Stimulated activated memory B cell treated with anti-CD40 and anti-IgM and Interleukin-4, amounts not matched to agents 10 μg/mL and 1 μg/mL and 100 μg/mL, for 72 hours (primary cell): ENCODE data around the gene OST4.

Experiments
- ATAC-seq: fragments of 150-1000 bp; cut with Tn5 transposase; 2 replicates; pipeline ENCODE4 v1.10.0; 2021
- H3K27ac Mint-ChIP-seq: one replicate; pipeline ENCODE4 v1.8.0; 2022; ENCODE audit warnings: mild to moderate bottlenecking, mixed read lengths
- H3K27me3 Mint-ChIP-seq: one replicate; pipeline ENCODE4 v1.8.0; 2022; ENCODE audit warnings: mixed read lengths
- H3K36me3 Mint-ChIP-seq: one replicate; pipeline ENCODE4 v1.8.0; 2022; ENCODE audit warnings: mixed read lengths
- H3K4me1 Mint-ChIP-seq: one replicate; pipeline ENCODE4 v1.8.0; 2022; ENCODE audit warnings: mixed read lengths
- H3K4me3 Mint-ChIP-seq: one replicate; pipeline ENCODE4 v1.8.0; 2022; ENCODE audit warnings: mild to moderate bottlenecking, moderate library complexity, mixed read lengths
- H3K9me3 Mint-ChIP-seq: one replicate; pipeline ENCODE4 v1.8.0; 2022; ENCODE audit warnings: mixed read lengths

Gene OST4

GRCh38 chr2:27038012-27038411, 33.4 kb downstream of the OST4 start:
- peaks cover 71% of the 10 kb centered on the region for H3K36me3 Mint-ChIP-seq

GRCh38 chr2:27033253-27033852, 38.1 kb downstream of the OST4 start:
- no peak for ATAC-seq
- peaks cover 37% of the 10 kb centered on the region for H3K4me1 Mint-ChIP-seq
- H3K36me3 Mint-ChIP-seq, result peaks cover 52% of the 10 kb centered on the region
- H3K27me3 Mint-ChIP-seq, result no peaks in the 10 kb centered on the region
- peak overlapping the region; percentile 93 for H3K27ac Mint-ChIP-seq
- no peaks in the 10 kb centered on the region for H3K9me3 Mint-ChIP-seq
- H3K4me3 Mint-ChIP-seq, result peak overlapping the region; percentile 95

More at GRCh38 chr2:27038012-27038411, 33.4 kb downstream of the OST4 start:
- no peaks in the 10 kb centered on the region for H3K27me3 Mint-ChIP-seq
- peaks cover 63% of the 10 kb centered on the region for H3K4me1 Mint-ChIP-seq
- no peak for ATAC-seq
- H3K4me3 Mint-ChIP-seq, result no peak overlapping the region
- no peaks in the 10 kb centered on the region for H3K9me3 Mint-ChIP-seq
- peak overlapping the region; percentile 37 for H3K27ac Mint-ChIP-seq

DNA sequence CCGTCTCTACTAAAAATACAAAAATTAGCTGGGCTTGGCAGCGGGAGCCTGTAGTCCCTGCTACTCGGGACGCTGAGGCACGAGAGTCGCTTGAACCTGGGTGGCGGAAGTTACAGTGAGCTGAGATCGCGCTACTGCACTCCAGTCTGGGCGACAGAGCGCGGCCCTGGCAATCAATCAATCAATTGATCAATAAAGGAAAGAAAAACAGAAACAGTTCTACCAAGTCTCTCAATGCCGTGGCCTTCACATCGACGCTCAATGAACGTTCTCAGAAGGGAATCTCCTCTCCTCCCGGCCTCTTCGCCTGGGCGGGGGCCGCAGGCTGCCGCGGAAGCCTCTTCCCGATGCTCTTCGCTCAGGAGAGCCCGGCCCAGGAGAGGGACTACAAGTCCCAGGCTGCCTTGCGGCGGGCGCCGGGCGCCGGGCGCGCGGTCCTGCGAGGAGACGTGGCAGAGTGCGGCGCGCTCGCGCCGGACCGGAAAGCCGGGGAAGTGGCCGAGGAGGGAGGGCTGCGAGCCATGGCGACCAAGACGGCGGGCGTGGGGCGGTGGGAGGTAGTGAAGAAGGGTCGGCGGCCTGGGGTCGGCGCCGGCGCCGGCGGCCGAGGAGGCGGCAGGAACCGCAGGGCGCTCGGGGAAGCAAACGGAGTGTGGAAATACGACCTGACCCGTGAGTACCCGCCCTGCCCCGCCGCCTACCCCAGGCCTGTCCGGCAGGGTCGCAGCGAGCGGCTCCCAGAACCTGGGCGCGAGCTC, 38.8 kb downstream of the OST4 start, which contains the start of gene TMEM214:
Gene TMEM214, plus strand, starts transcription at position 471 of the 758 bp plus-strand sequence. Its CDS starts 51 bp downstream, at position 522.
- Mint-ChIP-seq H3K36me3 (peaks cover 52% of the 10 kb centered on the region), H3K4me3 (peak within 1 kb of the TSS; percentile 95), H3K4me1 (peaks cover 37% of the 10 kb centered on the region), H3K27ac (peak within 1 kb of the TSS; percentile 93), H3K9me3 (no peaks in the 10 kb centered on the region), H3K27me3 (no peaks in the 10 kb centered on the region)
- ATAC-seq, result peak; percentile 99

DNA sequence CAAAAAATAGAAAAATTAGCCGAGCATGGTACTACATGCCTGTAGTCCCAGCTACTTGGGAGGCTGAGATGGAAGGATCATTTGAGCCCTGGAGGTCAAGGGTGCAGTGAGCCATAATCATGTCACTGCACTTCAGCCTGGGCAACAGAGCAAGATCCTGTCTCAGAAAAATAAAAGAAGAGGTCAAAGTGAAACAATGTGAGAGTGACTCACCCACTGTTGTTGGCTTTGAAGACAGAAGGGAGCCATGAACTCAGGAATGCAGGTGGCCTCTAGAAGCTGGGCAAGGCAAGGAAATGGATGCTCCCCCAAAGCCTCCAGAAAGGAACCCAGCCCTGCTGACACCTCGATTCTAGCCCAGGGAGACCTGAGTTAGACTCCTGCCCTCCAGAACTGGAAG, 42.4 kb downstream of the OST4 start:
- Mint-ChIP-seq H3K36me3 (peaks cover 34% of the 10 kb centered on the region), H3K4me3 (no peak overlapping the region), H3K4me1 (peaks cover 19% of the 10 kb centered on the region), H3K9me3 (no peaks in the 10 kb centered on the region), H3K27ac (no peak overlapping the region), H3K27me3 (no peaks in the 10 kb centered on the region)
- no peak for ATAC-seq

- H3K36me3 Mint-ChIP-seq, result peaks cover 41% of the 10 kb centered on the region
- no peak overlapping the region for H3K4me3 Mint-ChIP-seq
- H3K4me1 Mint-ChIP-seq, result peaks cover 8% of the 10 kb centered on the region
- no peak overlapping the region for H3K27ac Mint-ChIP-seq
- no peaks in the 10 kb centered on the region for H3K9me3 Mint-ChIP-seq
- H3K27me3 Mint-ChIP-seq, result no peaks in the 10 kb centered on the region
- ATAC-seq, result no peak
Observed at GRCh38 chr2:27027211-27027651, 44.2 kb downstream of the OST4 start.

DNA sequence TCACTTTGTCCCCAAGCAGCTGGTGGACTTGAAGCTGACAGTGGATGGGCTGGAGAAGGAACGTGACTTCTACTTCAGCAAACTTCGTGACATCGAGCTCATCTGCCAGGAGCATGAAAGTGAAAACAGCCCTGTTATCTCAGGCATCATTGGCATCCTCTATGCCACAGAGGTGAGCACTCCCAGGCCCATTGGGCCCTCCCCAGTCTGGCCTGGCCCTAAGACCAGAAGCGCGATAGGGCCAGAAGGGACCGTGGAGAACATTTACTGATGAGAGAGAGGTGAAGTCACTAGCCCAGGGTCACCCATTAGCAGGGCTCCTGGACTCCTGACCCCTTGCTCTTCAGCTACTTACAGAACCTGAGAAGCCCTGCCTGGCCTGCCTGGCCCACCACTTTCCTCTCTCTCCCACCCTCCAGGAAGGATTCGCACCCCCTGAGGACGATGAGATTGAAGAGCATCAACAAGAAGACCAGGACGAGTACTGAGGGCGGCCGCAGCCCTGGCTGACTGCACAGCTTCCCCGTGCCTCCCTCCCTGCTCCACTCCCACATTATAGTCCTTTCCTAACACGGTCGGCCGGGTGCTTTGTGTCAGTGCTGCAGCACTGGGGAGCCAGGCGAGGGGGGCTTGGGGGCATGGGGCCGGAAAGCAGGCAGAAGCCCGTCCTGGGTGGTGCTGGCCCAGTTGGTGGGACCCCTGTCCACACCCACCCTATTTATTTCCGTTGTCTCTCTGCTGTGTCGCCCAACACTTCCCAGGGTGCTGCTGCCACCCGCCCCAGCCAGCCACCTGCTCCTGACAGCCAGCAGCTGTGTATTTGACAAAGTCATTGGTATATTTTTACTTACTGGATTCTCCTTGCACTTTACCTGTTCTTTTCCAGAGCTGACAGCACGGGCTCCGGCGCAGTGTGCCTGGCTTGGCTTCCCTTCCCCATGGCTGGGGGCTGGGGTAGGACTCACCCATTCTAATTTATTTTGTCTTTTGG, 45.3 kb downstream of the OST4 start:
- Mint-ChIP-seq H3K27me3 (no peaks in the 10 kb centered on the region), H3K4me1 (no peaks in the 10 kb centered on the region), H3K27ac (no peak overlapping the region), H3K9me3 (no peaks in the 10 kb centered on the region), H3K4me3 (no peak overlapping the region), H3K36me3 (peaks cover 41% of the 10 kb centered on the region)
- ATAC-seq, result no peak

DNA sequence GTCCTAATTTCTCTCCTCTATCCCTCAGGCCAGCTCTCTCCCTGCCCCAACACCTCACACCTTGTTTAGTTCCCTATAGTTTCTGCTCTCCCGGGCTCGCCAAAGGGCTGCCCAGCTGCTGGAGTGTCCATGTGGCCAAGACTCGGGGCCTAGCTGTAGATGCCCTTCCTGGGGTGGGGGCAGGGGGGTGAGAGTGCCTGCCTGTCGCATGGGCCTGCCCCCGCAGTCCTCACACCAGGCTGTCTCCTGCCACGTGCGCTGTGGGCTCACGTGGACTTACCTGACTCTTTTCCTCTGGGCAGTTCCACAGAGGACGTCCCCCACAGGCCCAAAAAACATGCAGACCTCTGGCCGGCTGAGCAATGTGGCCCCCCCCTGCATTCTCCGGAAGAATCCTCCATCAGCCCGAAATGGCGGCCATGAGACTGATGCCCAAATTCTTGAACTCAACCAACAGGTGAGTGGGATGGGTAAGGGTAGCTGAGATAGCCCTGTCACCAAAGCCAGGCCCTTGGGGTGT, 46.1 kb downstream of the OST4 start:
- Mint-ChIP-seq H3K9me3 (no peaks in the 10 kb centered on the region), H3K27ac (no peak overlapping the region), H3K27me3 (no peaks in the 10 kb centered on the region), H3K4me3 (no peak overlapping the region), H3K36me3 (peaks cover 37% of the 10 kb centered on the region), H3K4me1 (no peaks in the 10 kb centered on the region)
- ATAC-seq, result no peak

DNA sequence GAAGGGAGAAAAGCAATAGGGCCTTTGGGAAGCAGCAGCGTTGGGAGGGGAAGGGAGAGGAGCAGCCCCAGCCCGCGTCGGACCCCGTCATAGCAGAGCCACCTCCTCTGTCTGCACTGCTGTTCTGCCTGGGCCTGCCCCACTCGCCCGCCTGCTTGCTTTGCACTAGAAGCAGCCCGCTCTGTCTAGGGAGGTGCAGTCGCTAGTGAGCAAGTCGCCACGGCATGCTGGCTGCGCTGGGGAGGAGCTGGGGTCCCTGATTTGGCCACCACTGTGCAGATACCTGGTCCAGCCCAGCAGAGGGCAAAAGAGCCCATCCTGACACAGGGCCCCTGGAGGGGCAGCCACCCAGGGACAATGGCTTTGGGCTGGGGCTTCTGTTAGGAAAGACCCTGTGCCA, 46.6 kb downstream of the OST4 start:
- H3K9me3 Mint-ChIP-seq, result no peaks in the 10 kb centered on the region
- no peaks in the 10 kb centered on the region for H3K27me3 Mint-ChIP-seq
- no peaks in the 10 kb centered on the region for H3K4me1 Mint-ChIP-seq
- H3K27ac Mint-ChIP-seq, result no peak overlapping the region
- no peak for ATAC-seq
- H3K4me3 Mint-ChIP-seq, result no peak overlapping the region
- H3K36me3 Mint-ChIP-seq, result peaks cover 35% of the 10 kb centered on the region

GRCh38 chr2:27024188-27024587, 47.3 kb downstream of the OST4 start:
- no peaks in the 10 kb centered on the region for H3K9me3 Mint-ChIP-seq
- H3K4me1 Mint-ChIP-seq, result no peaks in the 10 kb centered on the region
- H3K27ac Mint-ChIP-seq, result no peak overlapping the region
- H3K27me3 Mint-ChIP-seq, result no peaks in the 10 kb centered on the region
- H3K4me3 Mint-ChIP-seq, result no peak overlapping the region
- no peak for ATAC-seq
- peaks cover 35% of the 10 kb centered on the region for H3K36me3 Mint-ChIP-seq

DNA sequence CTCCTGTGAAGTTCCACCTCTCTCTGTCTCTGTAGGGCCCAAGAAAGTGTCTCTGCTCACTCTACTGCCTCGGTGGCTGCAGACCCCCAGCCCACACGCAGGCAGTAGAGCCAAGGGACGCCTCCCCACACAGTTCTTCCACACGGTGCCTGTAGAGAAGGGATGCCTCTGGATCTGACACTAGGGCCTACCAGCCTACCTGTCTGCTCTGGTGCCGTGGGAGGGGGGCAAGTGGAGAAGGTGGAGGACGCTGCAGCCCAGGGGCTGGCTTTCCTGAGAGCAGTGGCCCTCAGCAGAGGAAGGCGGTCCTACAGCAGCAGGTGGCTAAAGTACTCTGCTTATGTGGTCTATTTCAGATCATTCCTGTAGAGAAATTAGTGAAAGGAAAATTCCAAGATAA, 47.7 kb downstream of the OST4 start:
- Mint-ChIP-seq H3K27ac (no peak overlapping the region), H3K27me3 (no peaks in the 10 kb centered on the region), H3K4me1 (no peaks in the 10 kb centered on the region), H3K4me3 (no peak overlapping the region), H3K36me3 (peaks cover 33% of the 10 kb centered on the region), H3K9me3 (no peaks in the 10 kb centered on the region)
- ATAC-seq, result no peak

- Mint-ChIP-seq H3K27ac (no peak overlapping the region), H3K9me3 (no peaks in the 10 kb centered on the region), H3K27me3 (no peaks in the 10 kb centered on the region), H3K36me3 (peaks cover 21% of the 10 kb centered on the region), H3K4me1 (no peaks in the 10 kb centered on the region), H3K4me3 (no peak overlapping the region)
- no peak for ATAC-seq
Observed at GRCh38 chr2:27021253-27022049, 50.0 kb downstream of the OST4 start.
